Body of pancreas (tissue), 4 donors: Measurements from ENCODE around the gene ST6GAL1.

Source experiments
- CTCF ChIP-seq, 7 experiments: fragments of 450-650 bp in 4 of 7; fragments of 200-600 bp in 3 of 7; sonication (generic) in 3 of 7; IDR thresholded peaks; one replicate each; pipeline ENCODE4 v1.5.1; 2016 to 2019; ENCODE audit warnings: antibody characterized with exemption in 7 of 7
- POLR2A ChIP-seq, 3 donors: fragments of 450-650 bp; IDR thresholded peaks; one replicate each; pipeline ENCODE4 v1.6.1; 2016; ENCODE audit warnings: antibody characterized with exemption in 3 of 3, mild to moderate bottlenecking in 2 of 3

DNA sequence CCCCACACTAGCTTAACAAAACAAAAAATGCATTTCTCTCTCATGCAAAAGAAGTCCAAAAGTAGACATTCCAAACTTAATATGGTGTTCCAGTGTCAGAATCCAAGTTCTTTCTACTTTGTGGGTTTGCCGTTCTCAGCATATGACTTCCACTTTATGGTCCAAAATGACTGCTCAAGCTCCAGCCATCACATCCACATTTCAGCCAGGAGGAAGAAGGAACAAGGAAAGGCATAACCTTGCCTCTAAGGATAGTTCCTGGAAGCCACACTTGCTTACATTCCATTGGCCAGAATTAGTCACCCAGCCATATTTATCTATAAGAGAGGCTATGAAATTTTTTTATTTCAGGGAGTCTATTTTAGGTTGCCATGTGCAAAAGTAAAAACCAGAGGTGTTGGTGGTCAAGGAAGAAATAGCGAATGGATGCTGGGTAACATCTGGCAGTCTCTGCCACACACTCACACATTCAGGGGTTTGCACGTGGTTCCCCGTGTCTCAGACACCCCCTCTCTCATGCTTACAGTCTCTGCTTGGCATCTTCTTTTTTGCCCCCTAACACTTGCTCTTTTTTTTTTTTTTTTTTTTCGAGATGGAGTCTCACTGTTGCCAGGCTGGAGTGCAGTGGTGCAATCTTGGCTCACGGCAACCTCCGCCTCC is 139.7 kb downstream of the ST6GAL1 start:
- TF ChIP-seq CTCF (IDR thresholded peaks at IDR 0.05), result no peak
- no peak for TF ChIP-seq POLR2A (IDR thresholded peaks at IDR 0.05)
